AG08395 (cell line): ENCODE data around the gene SLC37A2.
A peak's percentile ranks its signal among the peaks of the same experiment; 100 is the strongest.
"Not testable (repeated sequence)": the region's sequence is repeated elsewhere in the genome, so short reads cannot be mapped to it uniquely, and the experiment has no call there.

ENCODE experiments used
- DNase-seq: peaks from one replicate; pipeline ENCODE4 v3.0.0; 2012; ENCODE audit warnings: mixed read lengths, low spot score

The SLC37A2 gene

DNA sequence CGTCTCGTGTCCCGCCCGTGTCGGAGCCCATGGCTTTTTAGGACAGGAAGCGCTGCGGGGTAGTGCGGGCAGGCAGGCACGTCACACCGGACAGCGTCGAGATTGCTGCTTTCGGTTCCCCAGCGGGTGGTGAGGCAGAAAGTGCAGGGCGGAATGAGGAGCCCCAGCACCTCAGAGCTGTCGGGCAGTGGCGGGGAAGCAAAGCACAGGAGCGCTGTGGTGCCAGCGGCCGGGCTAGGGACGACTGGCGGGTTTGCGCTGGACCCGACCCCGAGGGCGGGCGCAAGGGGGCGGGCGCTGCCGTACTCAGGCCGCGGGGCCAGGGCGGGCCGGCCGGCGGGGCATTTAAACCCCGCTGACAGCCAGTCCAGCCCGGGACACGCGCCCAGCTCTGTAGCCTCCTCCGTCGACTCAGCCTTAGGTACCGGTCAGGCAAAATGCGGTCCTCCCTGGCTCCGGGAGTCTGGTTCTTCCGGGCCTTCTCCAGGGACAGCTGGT is at the start of gene SLC37A2:
Gene SLC37A2 (plus strand): TSS at position 375 of the 498 bp plus-strand sequence. CDS start 63 bp downstream, at position 438.
- peak; percentile 87 for DNase-seq

DNA sequence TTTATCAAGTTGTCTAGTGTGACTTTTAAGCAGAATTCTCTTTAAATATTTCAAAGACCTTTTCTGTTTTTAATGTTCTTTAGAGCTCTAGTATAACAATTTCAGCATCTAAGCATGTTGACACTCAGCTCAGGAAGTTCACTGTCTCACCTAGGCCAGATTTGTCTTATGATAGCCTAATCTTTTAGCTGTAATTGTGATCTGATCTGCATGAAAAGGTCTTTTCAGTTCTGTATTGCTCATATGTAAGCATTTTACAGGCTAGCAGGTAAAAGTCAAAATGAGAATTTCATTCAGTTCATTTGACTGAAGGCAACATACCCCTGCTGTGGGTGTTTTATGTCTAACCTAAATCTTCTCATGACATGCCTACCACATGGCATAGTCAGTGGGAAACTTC is 46.7 kb upstream of the SLC37A2 start:
- DNase-seq = no peak

DNA sequence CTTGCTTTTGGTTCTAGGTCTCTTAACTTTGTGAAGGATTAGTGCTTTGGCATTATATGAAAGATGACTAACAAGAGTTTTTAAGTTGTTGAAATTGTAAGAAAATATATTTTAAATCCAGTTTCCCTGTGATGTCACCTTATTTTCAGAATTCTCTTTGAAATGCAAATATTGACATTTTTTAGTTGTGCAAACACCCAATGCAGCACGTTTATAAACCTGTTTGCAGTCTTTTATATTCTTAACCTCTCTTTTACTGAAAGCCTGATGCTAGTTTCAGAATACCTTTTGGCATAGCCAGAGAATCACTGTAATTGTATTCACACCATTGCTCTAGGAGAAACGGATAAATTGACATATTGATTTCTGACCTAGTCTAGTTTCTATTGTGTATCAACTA is 42.8 kb upstream of the SLC37A2 start:
- no peak for DNase-seq

DNA sequence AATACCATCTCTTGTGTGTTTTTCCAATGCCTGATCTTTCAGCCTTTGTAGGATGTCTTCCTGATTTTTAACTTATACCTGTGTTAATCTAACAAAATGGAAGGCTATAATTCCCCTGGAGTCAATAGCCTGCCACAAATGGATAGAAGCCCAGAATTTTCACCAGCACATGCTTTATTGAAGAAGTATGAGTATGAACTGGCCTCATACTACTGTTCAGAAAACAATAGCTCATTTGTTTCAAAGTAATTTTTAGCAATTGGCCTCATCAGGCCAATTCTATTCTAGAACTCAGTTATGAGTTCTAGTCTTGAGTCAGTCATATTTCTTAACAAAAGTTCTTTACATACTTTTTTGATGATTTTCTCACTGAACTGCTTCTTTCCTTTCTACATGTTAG is 40.6 kb upstream of the SLC37A2 start:
- DNase-seq = no peak

DNA sequence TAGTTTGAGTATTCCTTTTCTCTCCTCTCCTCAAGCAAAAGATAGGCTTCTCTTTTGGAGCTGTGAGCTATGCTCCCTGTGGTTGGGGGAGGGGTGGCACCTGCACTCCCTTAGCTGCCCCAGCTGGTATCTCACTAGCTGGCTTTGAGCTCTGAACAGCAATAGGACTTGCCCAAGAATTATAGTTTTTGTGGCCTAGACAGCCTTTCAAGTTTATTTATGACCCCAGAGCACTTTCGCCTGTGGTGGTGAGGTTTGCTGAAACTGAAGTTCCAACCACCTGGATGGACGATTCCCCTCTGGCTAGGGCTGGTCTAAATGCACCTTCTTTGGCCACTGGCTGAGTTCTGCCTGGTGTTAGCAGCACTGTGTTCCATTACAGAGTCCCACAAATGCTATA is 37.1 kb upstream of the SLC37A2 start:
- no peak for DNase-seq

DNA sequence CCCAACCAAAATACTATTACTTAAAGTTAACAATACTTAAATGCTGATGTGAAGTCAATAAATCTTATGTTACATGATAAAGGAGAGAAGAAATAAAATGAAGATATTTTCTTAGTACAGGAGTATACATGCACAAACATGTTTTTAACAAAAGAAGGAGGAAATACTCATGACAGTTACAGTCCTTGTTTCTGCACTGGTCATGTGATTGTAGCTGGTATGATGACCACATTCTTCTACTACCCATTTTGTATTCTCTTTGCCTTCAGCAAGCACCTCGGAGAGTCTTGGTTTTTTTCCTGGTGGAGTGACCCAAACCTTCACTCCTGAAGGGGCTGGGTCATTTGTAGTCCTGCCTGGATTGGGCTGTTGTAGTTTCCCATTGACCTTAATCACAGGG is 33.7 kb upstream of the SLC37A2 start:
- not testable (repeated sequence) for DNase-seq

DNA sequence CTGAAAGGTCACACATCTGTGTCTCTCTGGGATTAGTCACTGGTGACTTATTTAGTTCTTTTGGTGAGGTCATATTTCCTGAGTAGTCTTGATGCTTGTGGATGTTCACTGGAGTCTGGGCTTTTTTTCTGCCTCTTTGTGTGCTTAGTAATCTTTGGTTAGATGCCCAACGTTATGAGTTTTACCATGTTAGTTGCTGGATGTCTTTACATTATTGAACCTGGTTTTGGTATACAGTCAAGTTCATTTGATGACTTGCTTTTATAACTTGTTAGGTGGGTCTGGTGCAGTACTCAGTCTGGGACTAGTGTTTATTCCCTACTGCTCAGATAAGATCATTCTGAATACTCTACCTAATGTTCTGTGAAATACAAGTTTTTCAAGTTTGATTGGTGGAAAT is 26.2 kb upstream of the SLC37A2 start:
- peak; percentile 74 for DNase-seq

DNA sequence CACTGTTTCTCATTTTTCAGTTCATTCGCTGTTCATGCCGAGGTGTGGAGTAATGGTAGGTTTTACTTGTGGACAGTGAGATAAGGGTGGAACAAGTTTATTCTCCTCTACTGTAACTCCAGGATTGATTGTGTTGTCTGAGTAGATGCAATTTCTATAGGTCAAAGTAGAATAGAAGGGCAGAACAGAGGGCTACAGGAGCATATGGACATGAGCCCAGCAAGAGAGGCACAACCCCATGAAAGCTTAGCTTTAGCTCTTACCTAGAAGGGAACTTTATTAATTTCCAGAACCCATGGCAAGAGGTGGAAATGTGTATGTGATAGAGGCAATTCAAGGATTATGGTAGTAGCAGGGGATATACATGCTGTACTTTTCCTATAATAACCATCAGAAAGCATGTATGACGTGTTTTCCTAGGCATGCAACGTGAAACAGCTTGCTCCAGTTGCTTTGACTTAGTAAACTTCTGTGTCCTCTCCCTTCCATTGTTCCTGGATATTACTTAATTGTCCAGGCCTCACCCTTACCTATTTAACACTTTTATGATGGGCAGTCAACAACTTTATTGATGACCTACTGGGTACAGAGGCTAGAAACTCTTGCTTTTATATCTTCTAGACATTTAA is 13.8 kb upstream of the SLC37A2 start:
- no peak for DNase-seq

DNA sequence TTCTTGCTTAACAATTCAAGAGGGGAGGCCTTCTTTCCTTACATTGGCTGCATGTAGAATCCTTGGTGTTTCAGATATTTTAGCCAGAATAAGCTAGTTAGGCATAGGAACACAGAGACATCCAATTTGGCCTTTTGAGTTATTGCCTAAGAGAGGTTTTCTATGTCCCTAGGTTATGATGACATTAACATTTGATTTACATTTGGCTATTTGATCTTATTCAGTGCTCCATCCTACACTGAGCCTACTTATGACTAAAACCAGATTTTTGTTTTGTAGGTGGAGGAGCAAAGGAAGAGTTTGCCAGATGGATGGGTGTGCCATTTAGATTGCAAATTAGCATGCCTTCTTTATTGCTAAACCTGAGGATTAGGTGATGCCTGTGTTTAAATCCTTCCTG is 11.1 kb upstream of the SLC37A2 start:
- no peak for DNase-seq

DNA sequence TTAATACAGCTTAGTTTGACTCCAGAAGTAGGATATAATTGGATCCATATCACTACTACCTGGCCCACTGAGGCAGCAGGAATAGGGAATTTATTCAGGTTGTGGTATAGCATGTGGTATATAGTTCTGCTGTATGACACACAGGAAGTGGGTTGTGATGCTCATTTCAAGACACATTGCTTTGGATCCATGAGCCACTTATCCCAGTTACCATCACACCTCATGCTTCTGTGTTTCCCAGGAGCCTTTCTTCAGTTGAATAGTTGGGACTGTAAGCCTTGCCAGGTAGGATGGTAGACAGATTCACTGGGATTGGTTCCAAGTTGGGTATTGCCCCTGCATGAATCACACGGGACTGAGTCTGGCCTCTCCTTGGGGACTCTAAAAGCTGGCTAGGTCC is 9.9 kb upstream of the SLC37A2 start:
- no peak for DNase-seq

DNA sequence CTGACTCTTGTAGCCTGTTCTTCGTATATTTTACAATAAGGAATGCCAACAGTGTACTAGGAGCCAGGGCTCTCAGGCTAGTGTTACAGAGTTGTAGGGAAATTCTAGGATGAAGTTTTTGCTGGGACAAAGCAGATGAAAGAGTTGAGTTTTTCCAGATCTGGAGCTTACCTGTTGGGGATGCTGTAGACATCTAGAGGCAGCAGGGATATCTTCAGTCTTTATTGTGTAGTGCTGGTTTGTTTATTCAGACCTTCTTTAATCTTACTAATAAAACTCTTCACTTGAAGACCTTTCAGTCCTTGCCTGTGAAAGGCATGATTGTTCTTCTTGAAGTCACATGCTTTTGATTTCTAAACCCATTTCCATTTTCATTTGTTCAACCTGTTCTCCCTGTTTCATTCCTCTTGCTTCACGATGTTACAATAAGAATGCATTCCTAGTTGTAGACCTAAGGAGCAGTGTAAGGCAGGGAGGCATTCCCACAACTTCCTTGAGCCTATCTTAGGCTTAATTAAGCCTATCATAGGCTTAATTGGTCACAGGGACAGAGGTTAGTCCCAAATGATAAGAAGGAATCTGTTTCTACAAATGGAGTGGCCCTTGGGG is 7.9 kb upstream of the SLC37A2 start:
- DNase-seq = no peak

DNA sequence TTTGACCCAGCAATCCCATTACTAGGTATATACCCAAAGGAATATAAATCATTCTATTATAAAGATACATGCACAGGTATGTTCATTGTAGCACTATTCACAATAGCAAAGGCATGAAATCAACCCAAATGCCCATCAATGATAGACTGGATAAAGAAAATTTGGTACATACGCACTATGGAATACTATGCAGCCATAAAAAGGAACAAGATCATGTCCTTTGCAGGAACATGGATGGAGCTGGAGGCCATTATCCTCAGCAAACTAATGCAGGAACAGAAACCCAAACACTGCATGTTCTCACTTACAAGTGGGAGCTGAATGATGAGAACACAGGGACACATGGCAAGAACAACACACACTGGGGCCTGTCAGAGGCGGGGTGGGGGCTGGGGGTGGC is 7.0 kb upstream of the SLC37A2 start:
- not testable (repeated sequence) for DNase-seq

DNA sequence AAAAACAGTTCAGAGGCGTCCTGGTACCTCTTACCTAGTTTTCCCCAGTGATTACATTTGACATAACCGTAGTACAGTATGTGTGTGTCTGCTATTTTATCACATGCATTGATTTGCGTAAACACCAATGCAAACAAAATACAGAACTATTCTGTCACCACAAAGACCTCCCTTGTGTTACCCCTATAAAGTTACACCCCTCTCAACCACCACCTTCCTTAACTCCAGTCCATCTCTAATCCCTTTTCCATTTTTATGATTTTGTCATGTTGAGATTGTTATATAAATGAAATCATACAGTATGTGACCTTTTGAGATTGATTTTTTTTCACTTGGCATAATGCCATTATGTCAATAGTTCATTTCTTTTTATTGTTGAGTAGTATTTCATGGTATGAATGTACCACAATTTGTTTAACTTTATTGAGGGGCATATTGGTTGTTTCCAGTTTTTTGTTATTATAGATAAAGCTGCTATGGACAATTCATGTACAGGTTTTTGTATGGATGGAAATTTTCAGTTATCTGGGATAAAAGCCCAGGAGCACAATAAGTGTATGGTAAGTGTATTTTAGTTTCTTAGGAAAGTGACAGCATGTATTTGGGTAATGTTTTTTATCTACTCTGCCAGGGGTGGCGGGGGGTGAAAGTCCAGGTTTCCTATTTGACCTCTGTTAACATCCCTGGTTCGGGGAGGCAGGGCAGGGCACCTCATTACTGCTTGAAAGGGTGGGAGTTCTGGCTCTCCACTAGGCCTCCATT is 6.0 kb upstream of the SLC37A2 start:
- DNase-seq = no peak

DNA sequence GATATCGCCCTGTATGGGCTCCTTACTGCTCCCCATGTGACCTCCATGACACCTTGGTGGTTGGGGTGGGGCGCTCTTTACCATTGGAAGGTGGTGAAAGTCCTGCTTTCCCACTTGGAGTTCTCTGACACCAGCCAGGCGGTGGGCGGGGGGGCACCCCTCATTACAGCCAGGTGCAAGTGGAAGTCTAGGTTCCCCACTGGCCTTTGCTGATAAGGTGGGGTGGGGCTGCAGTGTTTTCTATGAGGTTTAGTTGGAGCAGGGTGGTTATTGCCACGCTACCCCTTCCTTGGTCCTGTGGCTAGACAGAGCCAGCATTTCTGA is 5.5 kb upstream of the SLC37A2 start:
- no peak for DNase-seq

DNA sequence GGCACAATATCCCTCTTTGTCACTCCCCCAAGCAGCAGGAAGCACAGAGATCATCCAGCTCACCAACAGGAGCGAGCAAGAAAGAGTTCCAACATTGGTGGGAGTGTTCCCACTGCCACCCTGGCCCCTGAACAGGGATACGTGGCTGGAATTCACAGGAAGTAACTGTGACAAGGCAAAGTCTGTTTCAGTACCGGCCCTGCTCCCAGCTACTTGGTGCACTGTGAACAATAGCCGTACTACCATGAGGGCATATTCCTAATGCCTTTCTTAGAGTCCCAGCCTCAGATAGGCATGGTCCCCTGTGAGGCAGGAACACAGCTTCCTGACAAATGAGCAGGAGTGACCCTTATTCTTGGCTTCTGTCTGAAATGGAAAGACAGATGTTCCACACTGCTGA is 1.8 kb upstream of the SLC37A2 start:
- DNase-seq = no peak

DNA sequence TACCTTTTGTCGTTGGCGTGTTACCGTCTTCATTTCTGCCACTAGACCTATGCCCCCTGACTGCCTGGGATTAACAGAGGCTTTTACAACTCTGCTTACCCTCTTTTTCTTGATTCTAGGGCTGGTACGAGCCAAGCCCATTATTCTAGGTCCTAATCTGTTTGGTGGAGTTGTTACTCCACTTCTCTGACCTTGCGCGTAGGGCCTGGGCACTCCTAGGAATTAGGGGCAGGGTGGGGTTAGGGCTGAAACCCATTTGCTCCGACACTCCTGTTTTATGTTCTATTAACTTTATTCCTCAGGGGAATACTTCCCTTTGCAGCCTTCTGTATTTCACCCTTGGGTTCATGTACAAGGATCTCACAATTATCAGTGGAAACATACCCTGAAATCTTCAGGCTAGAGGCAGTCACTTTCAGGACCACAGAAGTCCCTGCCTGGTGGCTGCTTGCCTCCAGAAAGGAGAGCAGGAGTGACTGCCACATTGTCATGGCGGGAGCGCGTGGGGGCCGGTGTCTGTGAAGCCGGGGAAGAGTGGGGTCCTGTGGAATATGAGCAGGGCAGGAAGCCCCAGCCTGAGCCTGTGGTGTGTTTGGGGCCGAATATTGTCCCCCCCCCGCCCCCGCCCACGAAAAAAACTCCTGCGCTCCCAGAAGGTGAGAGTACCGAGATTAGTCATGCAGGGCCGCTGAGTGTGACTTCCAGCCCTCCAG is 731 bp upstream of the SLC37A2 start:
- no peak for DNase-seq

DNA sequence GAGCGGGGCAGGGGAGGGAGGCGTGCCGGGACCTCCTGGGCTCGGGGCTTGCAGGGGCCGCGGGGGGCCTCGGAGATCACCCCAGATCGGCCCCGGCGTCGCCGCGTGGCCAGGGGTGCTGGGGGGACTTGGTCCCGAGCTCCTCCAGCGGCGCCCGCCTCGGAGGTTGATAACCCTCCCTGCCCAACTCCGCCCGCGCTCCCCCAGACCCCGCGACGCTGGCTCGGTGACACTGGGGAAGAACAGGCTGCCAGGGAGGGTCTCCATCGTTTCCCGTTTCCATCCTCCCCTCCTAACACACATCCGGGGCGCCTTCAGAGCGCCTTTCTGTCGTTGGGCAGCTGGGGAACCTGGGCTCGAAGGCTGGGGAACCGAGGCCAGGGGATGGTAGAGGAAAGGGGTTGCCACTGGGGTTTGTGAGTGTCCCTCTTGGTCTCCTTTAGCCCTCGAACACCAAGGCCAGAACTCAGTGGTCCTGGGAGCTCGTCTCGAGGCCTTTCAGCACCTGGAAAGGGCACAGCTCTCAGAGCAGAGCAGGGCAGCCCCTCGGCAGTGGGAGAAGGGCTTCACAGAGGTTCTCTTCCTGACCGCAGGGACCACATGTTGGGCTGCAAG is 431 bp downstream of the SLC37A2 start:
- no peak for DNase-seq

DNA sequence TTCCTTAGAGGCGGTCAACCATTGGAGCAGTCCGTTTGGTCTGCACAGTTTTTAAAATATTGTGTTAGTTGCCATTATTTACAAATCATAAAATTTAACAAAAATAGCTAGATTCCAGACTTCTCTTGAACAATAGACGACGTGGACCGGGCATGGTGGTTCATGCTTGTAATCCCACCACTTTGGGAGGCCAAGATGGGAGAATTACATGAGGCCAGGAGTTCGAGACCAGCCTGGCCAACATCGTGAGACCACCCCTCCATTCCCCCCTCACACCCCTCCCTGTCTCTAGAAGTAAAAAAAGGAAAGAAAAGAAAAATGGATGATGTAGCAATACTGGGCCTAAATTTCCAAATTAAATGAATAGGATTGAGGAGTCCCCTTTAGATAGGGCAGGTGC is 965 bp downstream of the SLC37A2 start:
- DNase-seq = no peak

DNA sequence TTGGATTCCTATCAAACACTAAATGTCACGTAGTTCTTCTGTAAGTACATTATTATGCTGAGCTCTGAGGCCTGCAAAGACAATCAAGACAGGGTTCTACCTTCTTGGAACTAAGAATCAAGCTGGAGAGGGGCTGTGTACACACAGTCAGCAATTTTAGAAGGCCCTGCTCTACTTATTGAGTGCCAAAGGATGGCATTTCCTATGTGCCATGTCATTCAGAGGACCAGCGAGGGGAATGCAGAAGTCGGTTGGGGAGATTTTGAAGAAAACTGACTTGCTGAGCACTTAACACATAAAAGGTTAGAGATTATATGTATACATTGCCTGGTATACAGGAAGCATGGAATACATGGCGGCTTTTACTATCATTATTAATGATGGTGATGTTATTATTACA is 5.3 kb downstream of the SLC37A2 start:
- no peak for DNase-seq

DNA sequence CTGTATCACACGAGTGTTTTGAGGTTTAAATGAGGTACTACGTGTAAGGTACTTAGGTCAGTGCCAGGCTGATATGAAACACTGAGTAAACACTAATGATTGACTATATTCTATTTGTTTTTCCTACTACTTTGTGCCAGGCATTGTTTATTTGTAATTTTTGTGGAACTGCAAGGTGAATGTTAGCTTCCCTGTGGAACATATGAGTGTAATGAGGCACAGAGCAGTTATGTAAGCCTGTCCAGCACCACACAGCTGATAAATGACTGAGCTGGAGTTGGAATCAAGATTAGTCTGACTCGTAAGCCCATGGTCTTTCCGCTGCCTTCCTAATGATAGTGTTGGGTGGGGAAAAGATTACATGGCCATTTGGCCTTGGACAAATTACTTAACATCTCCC is 5.9 kb downstream of the SLC37A2 start:
- DNase-seq = no peak

DNA sequence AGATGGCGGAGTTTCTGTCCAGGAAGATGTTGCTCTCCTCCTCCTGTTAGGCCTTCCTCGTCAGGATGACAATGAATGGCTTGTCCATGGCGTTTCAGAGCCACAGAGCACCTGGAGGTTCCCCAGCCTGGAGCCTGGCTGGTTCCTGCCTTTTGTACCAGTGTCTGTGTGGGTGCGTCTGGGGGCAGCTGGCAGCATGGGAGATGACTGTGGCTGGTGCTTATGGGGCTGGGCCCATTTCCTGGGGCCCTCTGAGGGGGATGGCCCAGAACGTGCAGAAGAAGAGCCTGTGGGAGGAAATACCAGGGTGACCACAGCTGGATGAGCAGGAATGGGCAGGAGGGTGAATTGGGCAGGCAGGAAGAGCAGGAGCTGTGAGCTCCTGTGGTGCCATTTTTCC is 6.7 kb downstream of the SLC37A2 start:
- peak; percentile 38 for DNase-seq

DNA sequence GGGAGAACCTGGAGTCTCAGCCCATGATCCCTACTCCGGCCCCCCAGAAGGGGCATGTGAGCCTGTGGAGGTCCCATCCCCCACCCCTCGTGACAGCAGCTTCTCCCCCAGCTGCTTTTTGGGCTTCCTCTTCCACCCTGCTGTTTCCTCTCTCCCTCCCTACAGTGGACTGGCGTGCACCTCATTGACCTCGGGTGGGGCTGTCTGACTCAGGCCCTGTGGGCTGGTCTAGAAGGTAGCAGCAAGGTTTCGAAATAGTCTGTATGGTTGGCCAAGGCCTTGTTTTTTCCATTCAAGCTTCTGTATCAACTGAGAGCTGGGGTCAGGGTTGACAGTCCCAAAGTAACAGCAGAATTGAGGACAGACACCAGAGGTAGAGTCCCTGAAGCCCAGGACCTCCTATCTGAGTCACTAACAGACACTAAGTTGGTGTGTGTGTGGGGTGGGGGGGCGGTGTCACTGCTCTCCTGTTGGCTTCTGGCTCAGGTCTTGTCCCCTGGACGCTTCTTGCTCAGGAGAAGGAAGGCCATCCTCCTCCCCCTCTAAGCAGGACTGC is 7.7 kb downstream of the SLC37A2 start:
- DNase-seq = peak; percentile 67
